PC-9 (cell line): ENCODE results near the gene SUMF1.

ENCODE experiments used
- EZH2 ChIP-seq: fragments of 200-600 bp; sonication (generic); IDR thresholded peaks from 2 replicates; pipeline ENCODE4 v1.8.0; 2017; ENCODE audit warnings: antibody characterized with exemption, low read depth
- TF ChIP-seq, protein P1 (sequence below): fragments of 200-600 bp; sonication (generic); conservative IDR thresholded peaks from 2 replicates; pipeline ENCODE4 v1.6.1; 2017; ENCODE audit warnings: mixed run types, antibody characterized with exemption, mild to moderate bottlenecking, moderate library complexity

DNA sequence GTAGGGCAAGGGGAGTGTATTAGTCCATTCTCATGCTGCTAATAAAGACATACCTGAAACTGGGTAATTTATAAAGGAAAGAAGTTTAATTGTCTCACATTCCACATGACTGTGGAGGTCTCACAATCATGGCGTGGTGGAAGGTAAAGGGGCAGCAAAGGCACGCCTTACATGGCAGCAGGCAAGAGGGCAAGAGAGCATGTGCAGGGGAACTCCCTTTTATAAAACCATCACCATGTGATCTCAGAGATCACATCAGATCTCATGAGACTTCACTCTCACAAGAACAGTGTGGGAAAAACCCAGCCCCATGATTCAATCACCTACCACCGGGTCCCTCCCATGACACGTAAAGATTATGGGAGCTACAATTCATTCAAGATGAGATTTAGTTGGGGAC, 41.4 kb downstream of the SUMF1 start:
- TF ChIP-seq, protein P1, sequence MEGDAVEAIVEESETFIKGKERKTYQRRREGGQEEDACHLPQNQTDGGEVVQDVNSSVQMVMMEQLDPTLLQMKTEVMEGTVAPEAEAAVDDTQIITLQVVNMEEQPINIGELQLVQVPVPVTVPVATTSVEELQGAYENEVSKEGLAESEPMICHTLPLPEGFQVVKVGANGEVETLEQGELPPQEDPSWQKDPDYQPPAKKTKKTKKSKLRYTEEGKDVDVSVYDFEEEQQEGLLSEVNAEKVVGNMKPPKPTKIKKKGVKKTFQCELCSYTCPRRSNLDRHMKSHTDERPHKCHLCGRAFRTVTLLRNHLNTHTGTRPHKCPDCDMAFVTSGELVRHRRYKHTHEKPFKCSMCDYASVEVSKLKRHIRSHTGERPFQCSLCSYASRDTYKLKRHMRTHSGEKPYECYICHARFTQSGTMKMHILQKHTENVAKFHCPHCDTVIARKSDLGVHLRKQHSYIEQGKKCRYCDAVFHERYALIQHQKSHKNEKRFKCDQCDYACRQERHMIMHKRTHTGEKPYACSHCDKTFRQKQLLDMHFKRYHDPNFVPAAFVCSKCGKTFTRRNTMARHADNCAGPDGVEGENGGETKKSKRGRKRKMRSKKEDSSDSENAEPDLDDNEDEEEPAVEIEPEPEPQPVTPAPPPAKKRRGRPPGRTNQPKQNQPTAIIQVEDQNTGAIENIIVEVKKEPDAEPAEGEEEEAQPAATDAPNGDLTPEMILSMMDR = no peak
- TF ChIP-seq EZH2 = no peak
